Upper lobe of left lung (tissue), 4 donors: Measurements from ENCODE around the gene NCS1.

Experiments used
- EP300 ChIP-seq, 4 donors: sonication (generic); formaldehyde crosslinking; IDR thresholded peaks; one replicate each; pipeline ENCODE4 v1.5.1; 2017; ENCODE audit warnings: antibody characterized with exemption in 4 of 4, control low read depth in 2 of 4
- POLR2A ChIP-seq, 4 donors: fragments of 450-650 bp; IDR thresholded peaks; one replicate each; pipeline ENCODE4 v1.5.1; 2016 to 2017; ENCODE audit warnings: antibody characterized with exemption in 4 of 4, mild to moderate bottlenecking in 2 of 4
- POLR2AphosphoS5 ChIP-seq, 2 donors: sonication (generic); formaldehyde crosslinking; IDR thresholded peaks; one replicate each; pipeline ENCODE4 v1.5.1; 2017; ENCODE audit warnings: antibody characterized with exemption in 2 of 2
- TF ChIP-seq, protein P1 (sequence below), 6 experiments: fragments of 450-650 bp in 4 of 6; fragments of 200-600 bp in 2 of 6; sonication (generic) in 2 of 6; IDR thresholded peaks; one replicate each; pipeline ENCODE4 v1.5.1; 2016 to 2019; ENCODE audit warnings: antibody characterized with exemption in 6 of 6

DNA sequence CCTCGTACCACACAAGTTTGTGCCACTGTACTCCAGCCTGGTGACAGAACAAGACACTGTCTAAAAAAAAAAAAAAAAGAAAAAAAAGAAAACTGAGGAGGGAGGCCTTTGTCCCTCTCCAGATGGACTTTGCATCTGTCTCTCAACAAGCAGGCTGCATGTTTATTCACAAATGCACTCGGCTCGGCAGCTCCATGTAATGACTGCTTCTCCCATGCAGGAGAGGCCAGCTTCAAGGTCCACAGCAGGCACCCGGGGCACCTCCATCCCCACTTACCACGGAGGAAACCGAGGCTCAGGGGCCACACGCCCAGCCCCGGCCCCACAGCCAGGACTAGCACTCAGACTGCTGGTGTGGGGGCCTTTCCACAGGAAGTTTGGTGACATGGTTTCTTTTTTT lies 13.1 kb upstream of the NCS1 start:
- TF ChIP-seq, protein P1, sequence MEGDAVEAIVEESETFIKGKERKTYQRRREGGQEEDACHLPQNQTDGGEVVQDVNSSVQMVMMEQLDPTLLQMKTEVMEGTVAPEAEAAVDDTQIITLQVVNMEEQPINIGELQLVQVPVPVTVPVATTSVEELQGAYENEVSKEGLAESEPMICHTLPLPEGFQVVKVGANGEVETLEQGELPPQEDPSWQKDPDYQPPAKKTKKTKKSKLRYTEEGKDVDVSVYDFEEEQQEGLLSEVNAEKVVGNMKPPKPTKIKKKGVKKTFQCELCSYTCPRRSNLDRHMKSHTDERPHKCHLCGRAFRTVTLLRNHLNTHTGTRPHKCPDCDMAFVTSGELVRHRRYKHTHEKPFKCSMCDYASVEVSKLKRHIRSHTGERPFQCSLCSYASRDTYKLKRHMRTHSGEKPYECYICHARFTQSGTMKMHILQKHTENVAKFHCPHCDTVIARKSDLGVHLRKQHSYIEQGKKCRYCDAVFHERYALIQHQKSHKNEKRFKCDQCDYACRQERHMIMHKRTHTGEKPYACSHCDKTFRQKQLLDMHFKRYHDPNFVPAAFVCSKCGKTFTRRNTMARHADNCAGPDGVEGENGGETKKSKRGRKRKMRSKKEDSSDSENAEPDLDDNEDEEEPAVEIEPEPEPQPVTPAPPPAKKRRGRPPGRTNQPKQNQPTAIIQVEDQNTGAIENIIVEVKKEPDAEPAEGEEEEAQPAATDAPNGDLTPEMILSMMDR (IDR thresholded peaks at IDR 0.05), result no peak
- TF ChIP-seq POLR2A (IDR thresholded peaks at IDR 0.05), result no peak
- no peak for TF ChIP-seq POLR2AphosphoS5 (IDR thresholded peaks at IDR 0.05)
- no peak for TF ChIP-seq EP300 (IDR thresholded peaks at IDR 0.05)
